H1 (cell line): ENCODE results near the gene B9D1. TPM values are rescaled to one million over a fixed set of nuclear protein-coding genes. Genes with fewer than 3 reads are reported as not detected.

Experiments
- CTCF ChIA-PET: fragments of 300-600 bp; sonication (Branson Sonifier 250); formaldehyde crosslinking; loops from one replicate; lab custom pipeline; 2021; ENCODE audit not compliant: partially characterized antibody; lab: Charles Lee
- POLR2A ChIA-PET: fragments of 300-600 bp; sonication (Branson Sonifier 250); formaldehyde crosslinking; loops from one replicate; lab custom pipeline; 2021; ENCODE audit warnings: inconsistent platforms; ENCODE audit not compliant: partially characterized antibody; lab: Charles Lee
- DNase-seq, 2 experiments: peaks; one replicate each; pipeline versions ENCODE4 v3.0.0 to v3.0.0-alpha.2; 2010 to 2022; ENCODE audit warnings: low spot score in 2 of 2, low read depth in 1 of 2, mixed read lengths in 1 of 2
- FAIRE-seq: peaks from 2 replicates; lab custom pipeline; 2011; peaks lifted over from hg19 to GRCh38; lab: Jason Lieb, UNC
- H2AFZ ChIP-seq: 2 replicates; pipeline ENCODE4 v1.8.1; 2012; ENCODE audit warnings: low read length, inconsistent platforms
- H2AK5ac ChIP-seq: 2 replicates; pipeline ENCODE4 v1.6.1; 2013; ENCODE audit warnings: low read depth, low read length
- H2BK120ac ChIP-seq: replicated peaks from 2 replicates; pipeline ENCODE3; 2013; ENCODE audit warnings: low read depth, low read length, inconsistent platforms
- H2BK12ac ChIP-seq: 2 replicates; pipeline ENCODE4 v1.6.1; 2013; ENCODE audit warnings: low read depth, low read length
- H2BK15ac ChIP-seq: 2 replicates; pipeline ENCODE4 v1.6.1; 2013; ENCODE audit warnings: low read length
- H2BK20ac ChIP-seq: 2 replicates; pipeline ENCODE4 v1.6.1; 2013; ENCODE audit warnings: low read length
- H2BK5ac ChIP-seq: 2 replicates; pipeline ENCODE4 v1.6.1; 2013; ENCODE audit warnings: low read depth, low read length
- H3K14ac ChIP-seq: 2 replicates; pipeline ENCODE4 v1.6.1; 2013; ENCODE audit warnings: inconsistent platforms; ENCODE audit not compliant: insufficient read length
- H3K18ac ChIP-seq: 2 replicates; pipeline ENCODE4 v1.6.1; 2013; ENCODE audit warnings: low read length; ENCODE audit errors: extremely low read depth
- H3K23ac ChIP-seq: 2 replicates; pipeline ENCODE4 v1.6.1; 2013; ENCODE audit warnings: inconsistent platforms; ENCODE audit not compliant: insufficient read length
- H3K23me2 ChIP-seq: 2 replicates; pipeline ENCODE4 v1.6.1; 2013; ENCODE audit warnings: low read depth, low read length
- H3K27ac ChIP-seq: 2 replicates; pipeline ENCODE4 v1.6.1; 2011; ENCODE audit warnings: low read depth, low read length, inconsistent platforms
- H3K27me3 ChIP-seq, 4 experiments: replicated peaks in 1 of 4; 1 replicate in 1 of 4; 2 replicates in 3 of 4; pipeline versions ENCODE4 v1.6.1 to v1.8.1; 2011 to 2013; ENCODE audit warnings: low read length in 3 of 4, mild to moderate bottlenecking in 3 of 4, inconsistent platforms in 2 of 4, mixed read lengths in 2 of 4, moderate library complexity in 1 of 4; ENCODE audit not compliant: control insufficient read depth in 3 of 4, insufficient read depth in 3 of 4; ENCODE audit errors: extremely low read depth in 1 of 4
- H3K36me3 ChIP-seq, 4 experiments: 2 replicates each; pipeline versions ENCODE4 v1.6.1 to v1.8.1; 2011 to 2013; ENCODE audit warnings: mild to moderate bottlenecking in 4 of 4, low read length in 3 of 4, moderate library complexity in 2 of 4, control low read depth in 1 of 4, inconsistent platforms in 1 of 4; ENCODE audit not compliant: insufficient read depth in 4 of 4, control insufficient read depth in 2 of 4
- H3K4ac ChIP-seq: replicated peaks from 2 replicates; pipeline ENCODE3; 2013; ENCODE audit warnings: low read length, low read depth, mixed read lengths, inconsistent platforms; ENCODE audit not compliant: insufficient read length
- H3K4me1 ChIP-seq, 4 experiments: replicated peaks in 1 of 4; 1 replicate in 1 of 4; 2 replicates in 3 of 4; pipeline versions ENCODE4 v1.6.1 to v1.8.1; 2011 to 2013; ENCODE audit warnings: low read length in 3 of 4, inconsistent platforms in 2 of 4, mixed read lengths in 1 of 4; ENCODE audit not compliant: insufficient read depth in 4 of 4, control insufficient read depth in 3 of 4
- H3K4me2 ChIP-seq, 2 experiments: 2 replicates each; pipeline versions ENCODE4 v1.6.1 to v1.8.1; 2011 to 2013; ENCODE audit warnings: low read depth in 2 of 2, low read length in 2 of 2, control low read depth in 1 of 2, inconsistent platforms in 1 of 2, mild to moderate bottlenecking in 1 of 2; ENCODE audit not compliant: insufficient read depth in 1 of 2
- H3K4me3 ChIP-seq, 4 experiments: fragments of 200-600, 300-600 bp in 1 of 4; sonication (generic), shearing (Covaris generic), sonication (Bioruptor Twin) in 1 of 4; 2 replicates each; pipeline versions ENCODE4 v1.5.1 to v1.8.1; 2011 to 2016; ENCODE audit warnings: low read length in 4 of 4, low read depth in 3 of 4, control low read depth in 2 of 4, inconsistent platforms in 2 of 4, mild to moderate bottlenecking in 2 of 4, mixed read lengths in 1 of 4, moderate library complexity in 1 of 4; ENCODE audit not compliant: insufficient read depth in 2 of 4; ENCODE audit errors: extremely low read depth in 1 of 4
- H3K56ac ChIP-seq: replicated peaks from 2 replicates; pipeline ENCODE3; 2013; ENCODE audit warnings: low read depth, mild to moderate bottlenecking, mixed read lengths, low read length, inconsistent platforms; ENCODE audit not compliant: insufficient read length
- H3K79me1 ChIP-seq: 2 replicates; pipeline ENCODE4 v1.6.1; 2013; ENCODE audit warnings: low read depth, low read length, control low read depth
- H3K79me2 ChIP-seq, 2 experiments: 2 replicates each; pipeline versions ENCODE4 v1.6.1 to v1.8.1; 2012 to 2013; ENCODE audit warnings: low read length in 2 of 2, mild to moderate bottlenecking in 2 of 2, inconsistent platforms in 1 of 2; ENCODE audit not compliant: insufficient read depth in 2 of 2, control insufficient read depth in 1 of 2
- H3K9ac ChIP-seq, 4 experiments: replicated peaks in 1 of 4; 1 replicate in 1 of 4; 2 replicates in 3 of 4; pipeline versions ENCODE4 v1.6.1 to v1.8.1; 2011 to 2013; ENCODE audit warnings: low read depth in 3 of 4, low read length in 3 of 4, control low read depth in 2 of 4, mild to moderate bottlenecking in 2 of 4, moderate library complexity in 2 of 4, inconsistent platforms in 1 of 4; ENCODE audit errors: extremely low read depth in 1 of 4
- H3K9me3 ChIP-seq, 2 experiments: 2 replicates each; pipeline versions ENCODE4 v1.6.1 to v1.8.1; 2012 to 2013; ENCODE audit warnings: mild to moderate bottlenecking in 2 of 2, moderate library complexity in 2 of 2, control low read depth in 1 of 2, inconsistent platforms in 1 of 2, low read depth in 1 of 2, low read length in 1 of 2, mixed read lengths in 1 of 2; ENCODE audit not compliant: insufficient read depth in 2 of 2
- H4K20me1 ChIP-seq, 2 experiments: replicated peaks in 1 of 2; 2 replicates each; pipeline versions ENCODE3 to v1.8.1; 2011 to 2013; ENCODE audit warnings: inconsistent platforms in 2 of 2, low read length in 2 of 2, mild to moderate bottlenecking in 1 of 2; ENCODE audit not compliant: insufficient read depth in 2 of 2, control insufficient read depth in 1 of 2
- H4K5ac ChIP-seq: 2 replicates; pipeline ENCODE4 v1.6.1; 2013; ENCODE audit warnings: low read length, low read depth, mixed read lengths, inconsistent platforms; ENCODE audit not compliant: insufficient read length
- H4K8ac ChIP-seq: 2 replicates; pipeline ENCODE4 v1.8.0; 2013; ENCODE audit warnings: mild to moderate bottlenecking, moderate library complexity, low read length, inconsistent platforms; ENCODE audit not compliant: insufficient read depth; ENCODE audit errors: extremely low read depth
- H4K91ac ChIP-seq: replicated peaks from 2 replicates; pipeline ENCODE3; 2013; ENCODE audit warnings: low read length, mixed read lengths, inconsistent platforms; ENCODE audit not compliant: insufficient read length
- CTBP2 ChIP-seq: IDR thresholded peaks from 2 replicates; pipeline ENCODE4 v1.7.0; 2011; ENCODE audit warnings: borderline replicate concordance, mild to moderate bottlenecking, moderate library complexity, mixed read lengths, low read length; ENCODE audit not compliant: insufficient read depth, insufficient read length
- MAFK ChIP-seq: IDR thresholded peaks from 2 replicates; pipeline ENCODE4 v1.6.1; 2012; ENCODE audit warnings: low read depth, mild to moderate bottlenecking, improper control_type of control experiment, low read length
- POLR2A ChIP-seq, 2 experiments: IDR thresholded peaks; 1 replicate in 1 of 2; 2 replicates in 1 of 2; pipeline ENCODE4 v1.6.1; 2011; ENCODE audit warnings: low read depth in 2 of 2, low read length in 2 of 2, mild to moderate bottlenecking in 2 of 2; ENCODE audit errors: control extremely low read depth in 1 of 2
- SIRT6 ChIP-seq: IDR thresholded peaks from one replicate; pipeline ENCODE4 v1.7.1; 2012; ENCODE audit warnings: low read length, inconsistent platforms
- SIX5 ChIP-seq: IDR thresholded peaks from 2 replicates; pipeline ENCODE4 v1.6.1; 2011; ENCODE audit warnings: mild to moderate bottlenecking, low read depth, low read length
- TEAD4 ChIP-seq: IDR thresholded peaks from 2 replicates; pipeline ENCODE4 v1.6.1; 2012; ENCODE audit warnings: low read depth, low read length, inconsistent platforms, mixed read lengths
- WGBS, 2 experiments: shearing (Covaris generic) in 1 of 2; methylation state at CpG; one replicate each; pipeline versions ENCODE4 v1.1.6 to v1.1.7; 2013 to 2015; ENCODE audit warnings: low lambda C conversion rate in 2 of 2, mixed read lengths in 2 of 2, inconsistent platforms in 1 of 2, low coverage in 1 of 2, missing lambda C conversion rate in 1 of 2; ENCODE audit not compliant: insufficient replicate concordance in 2 of 2, insufficient coverage in 1 of 2, insufficient read length in 1 of 2; ENCODE audit errors: extremely low coverage in 1 of 2, missing lambda C conversion rate in 1 of 2; 5-methylcytosine and 5-hydroxymethylcytosine counted together
- polyA plus RNA-seq, 7 experiments: library from polyadenylated mRNA; depleted of rRNA in 3 of 7; stranded (reverse) in 5 of 7; unstranded in 2 of 7; fragments of >200 nt in 5 of 7; fragments of 200-250 nt in 2 of 7; gene quantifications; 1 replicate in 5 of 7; 2 replicates in 1 of 7; 4 replicates in 1 of 7; pipeline versions ENCODE4 v1.2.1 to v1.2.3, GENCODE V29; 2011 to 2013; ENCODE audit warnings: missing spikeins in 2 of 7, mixed read lengths in 2 of 7
- total RNA-seq: library from RNA; stranded (reverse); fragmentation: NEBNext Ultra II Directional; extraction: Animal tissue kit (Norgen Biotek cat#: 25700); gene quantifications from 2 replicates; pipeline ENCODE4 v1.2.1, GENCODE V29; 2021

Gene B9D1
- total and polyA plus RNA-seq, 2 of the 8 experiments (the other 6 are each of a cell fraction or from before 2014, with no cell fraction given) = 24.6 to 65.7 TPM

- H2BK5ac ChIP-seq = no peak overlapping the region
- H3K79me1 ChIP-seq = peaks cover under 1% of the 10 kb centered on the region
- H3K4me1 ChIP-seq = peaks cover 0 to 19% (median 11%) of the 10 kb centered on the region in 4 experiments
- no peak overlapping the region for H2BK12ac ChIP-seq
- H3K14ac ChIP-seq = no peak overlapping the region
- H4K20me1 ChIP-seq = peaks cover 0 to 6% of the 10 kb centered on the region in 2 experiments
- H3K23me2 ChIP-seq = no peaks in the 10 kb centered on the region
- H4K8ac ChIP-seq = no peak overlapping the region
- no peak overlapping the region for H2BK15ac ChIP-seq
- H3K4me3 ChIP-seq = no peak overlapping the region
- no peaks in the 10 kb centered on the region; a peak in 2 of 8 replicates for H3K36me3 ChIP-seq
- H4K91ac ChIP-seq = no peak overlapping the region
- WGBS, 2 experiments = 93% methylated on average over 5 of the region's 5 CpGs; no CpG with 5 or more reads in 1 of the 2 experiments
- H3K9ac ChIP-seq = no peak overlapping the region
- TF ChIP-seq POLR2A (IDR thresholded peaks at IDR 0.05; ENCODE audit: control extremely low read depth in 1 of 2, low read depth in 2 of 2, low read length in 2 of 2) (no peak), CTBP2 (no peak), TEAD4 (no peak), SIX5 (no peak), MAFK (no peak), SIRT6 (no peak)
- TF ChIP-seq, all 59 proteins: peak for 0
- no peaks in the 10 kb centered on the region for H3K27me3 ChIP-seq
- H2AK5ac ChIP-seq = no peak overlapping the region
- CTCF ChIA-PET = interaction anchor here (0.6 to 4.5 kb wide), 19 partner anchors 10 to 441 kb away, joined by 3 to 70 read pairs (median 5); partner anchors contain the start of gene B9D1
- H3K79me2 ChIP-seq = no peaks in the 10 kb centered on the region
- no peak for FAIRE-seq
- no peak overlapping the region for H3K23ac ChIP-seq
- no peak overlapping the region for H3K56ac ChIP-seq
- no peak overlapping the region for H4K5ac ChIP-seq
- POLR2A ChIA-PET = interaction anchor here (1.1 kb wide), 1 partner anchor 18 kb away, joined by 3 read pairs; no protein-coding TSS in a partner anchor
- no peak overlapping the region for H3K18ac ChIP-seq
- H2BK120ac ChIP-seq = no peak overlapping the region
- no peak for DNase-seq
- no peak overlapping the region for H3K4ac ChIP-seq
- no peak overlapping the region for H2BK20ac ChIP-seq
- H3K9me3 ChIP-seq = peaks cover 0 to 6% of the 10 kb centered on the region in 2 experiments; a peak in 1 of 4 replicates
- no peak overlapping the region for H2AFZ ChIP-seq
- H3K4me2 ChIP-seq = no peak overlapping the region
- no peak overlapping the region for H3K27ac ChIP-seq
Observed at GRCh38 chr17:19320876-19321275, 41.6 kb downstream of the B9D1 start.
